Measurements from ENCODE around the gene FLT1.

- TF ChIP-seq TARDBP (IDR thresholded peaks at IDR 0.05), result no peak
- no peak for TF ChIP-seq PKNOX1 (IDR thresholded peaks at IDR 0.05)
- TF ChIP-seq BHLHE40 (IDR thresholded peaks at IDR 0.05; ENCODE audit: borderline replicate concordance), result no peak
- no peak for TF ChIP-seq SUZ12 (IDR thresholded peaks at IDR 0.05)
- no peak for TF ChIP-seq ELF4 (IDR thresholded peaks at IDR 0.05)
- TF ChIP-seq FOXA1 (IDR thresholded peaks at IDR 0.05), result no peak
- TF ChIP-seq ARNT (IDR thresholded peaks at IDR 0.05), result no peak
- no peak for TF ChIP-seq SP1 (IDR thresholded peaks at IDR 0.05)
- no peak for TF ChIP-seq FOXM1 (IDR thresholded peaks at IDR 0.05; ENCODE audit: borderline replicate concordance)
- no peak for TF ChIP-seq LEF1 (IDR thresholded peaks at IDR 0.05; ENCODE audit: borderline replicate concordance)
- TF ChIP-seq NFRKB (IDR thresholded peaks at IDR 0.05), result no peak
- TF ChIP-seq FOXK2 (IDR thresholded peaks at IDR 0.05), result no peak
- no peak for TF ChIP-seq HDGF (IDR thresholded peaks at IDR 0.05; ENCODE audit: borderline replicate concordance)
Observed at GRCh38 chr13:28474491-28475134, 20.3 kb downstream of the FLT1 start.
